Endothelial cell of umbilical vein (primary cell): ENCODE data around the gene RNF214. TPM values are rescaled to one million over a fixed set of nuclear protein-coding genes. Genes with fewer than 3 reads are reported as not detected.

ENCODE experiments used
- BruUV-seq: library from RNA; stranded (reverse); fragments of 400-500 nt; replicated peaks from 2 replicates; lab custom pipeline; 2021; lab: Mats Ljungman, UMichigan
- CTCF ChIA-PET: fragments of 300-600, 350-600 bp; sonication (Branson Sonifier 250); formaldehyde crosslinking; loops from one replicate; lab custom pipeline; 2021; ENCODE audit warnings: antibody characterized with exemption, inconsistent platforms; lab: Charles Lee
- POLR2A ChIA-PET: fragments of 300-600, 350-600 bp; sonication (Branson Sonifier 250); formaldehyde crosslinking; loops from one replicate; lab custom pipeline; 2021; ENCODE audit warnings: antibody characterized with exemption, inconsistent platforms; lab: Charles Lee
- DNase-seq: peaks from one replicate; pipeline ENCODE4 v3.0.0-alpha.2; 2011; ENCODE audit warnings: low read depth, low spot score
- FAIRE-seq: peaks from 2 replicates; lab custom pipeline; 2011; peaks lifted over from hg19 to GRCh38; lab: Jason Lieb, UNC
- H2AFZ ChIP-seq: 2 replicates; pipeline ENCODE4 v1.6.0; 2012; ENCODE audit warnings: low read depth, low read length, control low read depth, inconsistent platforms
- H3K27ac ChIP-seq: 2 replicates; pipeline ENCODE4 v1.5.1; 2011; ENCODE audit warnings: low read depth, mild to moderate bottlenecking, control low read depth, low read length, moderate library complexity; ENCODE audit not compliant: insufficient read depth
- H3K27me3 ChIP-seq, 2 experiments: 2 replicates each; pipeline versions ENCODE4 v1.6.0 to v1.6.1; 2011; ENCODE audit warnings: low read length in 2 of 2, mixed read lengths in 1 of 2; ENCODE audit not compliant: control insufficient read depth in 2 of 2, insufficient read depth in 2 of 2
- H3K36me3 ChIP-seq, 2 experiments: 2 replicates in 1 of 2; 3 replicates in 1 of 2; pipeline ENCODE4 v1.5.1; 2011; ENCODE audit warnings: low read length in 2 of 2, mild to moderate bottlenecking in 1 of 2, moderate library complexity in 1 of 2; ENCODE audit not compliant: control insufficient read depth in 2 of 2, insufficient read depth in 2 of 2; ENCODE audit errors: extremely low read depth in 1 of 2
- H3K4me1 ChIP-seq: 3 replicates; pipeline ENCODE4 v1.5.1; 2011; ENCODE audit warnings: mild to moderate bottlenecking, low read length; ENCODE audit not compliant: control insufficient read depth, insufficient read depth; ENCODE audit errors: extremely low read depth
- H3K4me2 ChIP-seq: 2 replicates; pipeline ENCODE4 v1.6.1; 2011; ENCODE audit warnings: low read length, control low read depth, mixed read lengths; ENCODE audit not compliant: insufficient read depth
- H3K4me3 ChIP-seq, 3 experiments: fragments of 200-600 bp in 1 of 3; sonication (generic), shearing (Covaris generic) in 1 of 3; replicated peaks in 1 of 3; 2 replicates each; pipeline ENCODE4 v1.5.1; 2011 to 2016; ENCODE audit warnings: control low read depth in 3 of 3, low read length in 3 of 3, mild to moderate bottlenecking in 2 of 3, inconsistent platforms in 1 of 3, low read depth in 1 of 3, moderate library complexity in 1 of 3; ENCODE audit not compliant: insufficient read depth in 1 of 3
- H3K79me2 ChIP-seq: 2 replicates; pipeline ENCODE4 v1.6.0; 2012; ENCODE audit warnings: low read length, inconsistent platforms; ENCODE audit not compliant: control insufficient read depth, insufficient read depth
- H3K9ac ChIP-seq: replicated peaks from 2 replicates; pipeline ENCODE3; 2011; ENCODE audit warnings: low read length, control low read depth; ENCODE audit not compliant: insufficient read depth; ENCODE audit errors: extremely low read depth
- H3K9me1 ChIP-seq: replicated peaks from 3 replicates; pipeline ENCODE4 v1.6.0; 2011; ENCODE audit warnings: mild to moderate bottlenecking, low read length; ENCODE audit not compliant: control insufficient read depth, insufficient read depth; ENCODE audit errors: extremely low read depth
- H3K9me3 ChIP-seq: replicated peaks from 2 replicates; pipeline ENCODE4 v1.5.1; 2012; ENCODE audit warnings: low read length, inconsistent platforms; ENCODE audit not compliant: control insufficient read depth, insufficient read depth
- H4K20me1 ChIP-seq: replicated peaks from 2 replicates; pipeline ENCODE3; 2011; ENCODE audit warnings: mild to moderate bottlenecking, low read length; ENCODE audit not compliant: control insufficient read depth, insufficient read depth; ENCODE audit errors: extremely low read depth
- EZH2 ChIP-seq: IDR thresholded peaks from 2 replicates; pipeline ENCODE4 v1.6.1; 2012; ENCODE audit warnings: borderline replicate concordance, low read depth, mild to moderate bottlenecking, moderate library complexity, low read length, inconsistent platforms; ENCODE audit not compliant: severe bottlenecking
- FOS ChIP-seq: IDR thresholded peaks from 2 replicates; pipeline ENCODE4 v1.6.1; 2011; ENCODE audit warnings: mild to moderate bottlenecking, low read length, moderate library complexity, borderline replicate concordance; ENCODE audit not compliant: insufficient read depth
- GATA2 ChIP-seq: IDR thresholded peaks from 2 replicates; pipeline ENCODE4 v1.7.0; 2011; ENCODE audit warnings: low read depth, mild to moderate bottlenecking, moderate library complexity, mixed read lengths, low read length; ENCODE audit not compliant: insufficient read length, insufficient read depth
- MAX ChIP-seq: IDR thresholded peaks from 2 replicates; pipeline ENCODE4 v1.6.1; 2011; ENCODE audit not compliant: insufficient read depth, insufficient read length
- MYC ChIP-seq: IDR thresholded peaks from one replicate; pipeline ENCODE4 v1.6.1; 2011; ENCODE audit warnings: mild to moderate bottlenecking, low read depth, low read length
- POLR2A ChIP-seq: IDR thresholded peaks from 2 replicates; pipeline ENCODE4 v1.6.1; 2012; ENCODE audit warnings: low read depth, mild to moderate bottlenecking, control low read depth, low read length
- POLR2AphosphoS5 ChIP-seq: IDR thresholded peaks from 2 replicates; pipeline ENCODE4 v1.6.1; 2012; ENCODE audit warnings: low read depth, mild to moderate bottlenecking, control low read depth, low read length, moderate library complexity; ENCODE audit not compliant: insufficient read depth
- dilution Hi-C: fragments of 300-500 bp; cut with MboI; formaldehyde crosslinking; loops from one replicate; pipeline ENCODE4 v1.15.0; 2019; ENCODE audit warnings: low sequenced_read_pairs; ENCODE audit not compliant: extremely low pct_ligation_motif_present
- intact Hi-C: fragments of 100-400 bp; cut with micrococcal nuclease; formaldehyde crosslinking; loops from one replicate; pipeline ENCODE4 v1.10.0; 2022
- polyA plus RNA-seq, 4 experiments: library from polyadenylated mRNA; depleted of rRNA in 3 of 4; stranded (reverse) in 3 of 4; unstranded in 1 of 4; fragments of >200 nt; gene quantifications; 2 replicates each; pipeline versions ENCODE4 v1.2.1 to v1.2.3, GENCODE V29; 2011 to 2012; ENCODE audit warnings: missing spikeins in 1 of 4
- total RNA-seq: library from RNA; stranded (reverse); gene quantifications from 2 replicates; pipeline ENCODE4 v1.2.3, GENCODE V29; 2021
- TF ChIP-seq, protein P1 (sequence below), 2 donors: IDR thresholded peaks; 1 replicate in 1 of 2; 2 replicates in 1 of 2; pipeline ENCODE4 v1.5.1; 2011; ENCODE audit warnings: low read length in 2 of 2, mild to moderate bottlenecking in 2 of 2, moderate library complexity in 2 of 2, control low read depth in 1 of 2, inconsistent platforms in 1 of 2, low read depth in 1 of 2; ENCODE audit not compliant: insufficient read depth in 1 of 2; ENCODE audit errors: extremely low read depth in 1 of 2

Gene RNF214
- total and polyA plus RNA-seq, 2 donors (not counting 3 experiments of a cell fraction or from before 2014, with no cell fraction given), result 24.3 to 28.2 TPM

DNA sequence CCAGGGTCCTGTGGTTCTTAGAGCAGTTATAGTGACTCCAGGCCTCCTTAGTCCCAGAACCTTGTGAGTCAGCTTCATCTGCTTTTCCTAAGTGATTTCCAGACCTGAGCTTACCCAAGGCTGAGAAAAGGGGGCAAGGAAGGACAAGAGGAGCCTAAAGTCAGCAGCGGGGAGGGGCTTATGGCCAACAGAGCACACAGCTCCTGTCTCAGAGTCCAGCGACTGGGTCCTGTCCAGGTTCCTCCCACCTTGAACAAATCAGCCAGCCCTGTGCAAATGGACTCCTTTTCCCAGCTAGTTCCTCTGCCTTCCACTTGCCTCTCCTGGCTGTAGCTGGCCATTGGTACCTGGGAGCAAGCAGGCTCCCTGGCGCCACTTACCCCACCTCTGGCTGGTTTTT, 72.7 kb downstream of the RNF214 start:
- Histone ChIP-seq H3K4me1 (no peaks in the 10 kb centered on the region), H3K9ac (no peak overlapping the region), H4K20me1 (no peaks in the 10 kb centered on the region), H3K79me2 (no peaks in the 10 kb centered on the region), H3K4me2 (no peak overlapping the region), H3K4me3 (no peak overlapping the region), H3K9me3 (no peaks in the 10 kb centered on the region), H3K27me3 (no peaks in the 10 kb centered on the region), H3K36me3 (peaks cover 0 to 2% of the 10 kb centered on the region in 2 experiments), H3K27ac (no peak overlapping the region), H3K9me1 (no peaks in the 10 kb centered on the region), H2AFZ (no peak overlapping the region)
- ChIA-PET POLR2A (no interaction called here), CTCF (interaction anchor here (1.0 kb wide), 1 partner anchor 10 kb away, joined by 3 read pairs; the partner anchor contains the start of gene BACE1)
- DNase-seq (no peak), FAIRE-seq (no peak)
- dilution Hi-C loops (no loop called here), intact Hi-C loops (no loop called here)
- no TSS peak for BruUV-seq
- TF ChIP-seq MYC (no peak), POLR2AphosphoS5 (no peak), MAX (no peak), POLR2A (no peak), FOS (no peak)
- TF ChIP-seq, protein P1, sequence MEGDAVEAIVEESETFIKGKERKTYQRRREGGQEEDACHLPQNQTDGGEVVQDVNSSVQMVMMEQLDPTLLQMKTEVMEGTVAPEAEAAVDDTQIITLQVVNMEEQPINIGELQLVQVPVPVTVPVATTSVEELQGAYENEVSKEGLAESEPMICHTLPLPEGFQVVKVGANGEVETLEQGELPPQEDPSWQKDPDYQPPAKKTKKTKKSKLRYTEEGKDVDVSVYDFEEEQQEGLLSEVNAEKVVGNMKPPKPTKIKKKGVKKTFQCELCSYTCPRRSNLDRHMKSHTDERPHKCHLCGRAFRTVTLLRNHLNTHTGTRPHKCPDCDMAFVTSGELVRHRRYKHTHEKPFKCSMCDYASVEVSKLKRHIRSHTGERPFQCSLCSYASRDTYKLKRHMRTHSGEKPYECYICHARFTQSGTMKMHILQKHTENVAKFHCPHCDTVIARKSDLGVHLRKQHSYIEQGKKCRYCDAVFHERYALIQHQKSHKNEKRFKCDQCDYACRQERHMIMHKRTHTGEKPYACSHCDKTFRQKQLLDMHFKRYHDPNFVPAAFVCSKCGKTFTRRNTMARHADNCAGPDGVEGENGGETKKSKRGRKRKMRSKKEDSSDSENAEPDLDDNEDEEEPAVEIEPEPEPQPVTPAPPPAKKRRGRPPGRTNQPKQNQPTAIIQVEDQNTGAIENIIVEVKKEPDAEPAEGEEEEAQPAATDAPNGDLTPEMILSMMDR (IDR thresholded peaks at IDR 0.05; ENCODE audit: extremely low read depth in 1 of 2, insufficient read depth in 1 of 2, low read depth in 1 of 2, low read length in 2 of 2), result no peak

GRCh38 chr11:117309310-117309709, 76.8 kb downstream of the RNF214 start:
- POLR2A ChIA-PET, result no interaction called here
- FAIRE-seq, result no peak
- H2AFZ ChIP-seq, result no peak overlapping the region

More at GRCh38 chr11:117309310-117309709, 76.8 kb downstream of the RNF214 start:
- DNase-seq, result no peak
- Histone ChIP-seq H3K4me3 (no peak overlapping the region), H3K79me2 (peaks cover under 1% of the 10 kb centered on the region), H3K9me1 (no peaks in the 10 kb centered on the region), H3K27ac (no peak overlapping the region), H3K36me3 (peaks cover 0 to 2% of the 10 kb centered on the region in 2 experiments), H3K4me1 (no peaks in the 10 kb centered on the region), H3K9ac (no peak overlapping the region), H3K9me3 (no peaks in the 10 kb centered on the region), H3K4me2 (no peak overlapping the region), H4K20me1 (no peaks in the 10 kb centered on the region), H3K27me3 (no peaks in the 10 kb centered on the region)
- TF ChIP-seq MAX, result no peak
- TF ChIP-seq EZH2, result no peak
- no peak for TF ChIP-seq GATA2
- TF ChIP-seq, protein P1 (IDR thresholded peaks at IDR 0.05; ENCODE audit: extremely low read depth in 1 of 2, insufficient read depth in 1 of 2, low read depth in 1 of 2, low read length in 2 of 2), result no peak
- no peak for TF ChIP-seq POLR2A
- TF ChIP-seq POLR2AphosphoS5, result no peak
- dilution Hi-C loops, result no loop called here
- intact Hi-C loops, result no loop called here
- no TSS peak for BruUV-seq
- CTCF ChIA-PET, result interaction anchor here (1.1 kb wide), 1 partner anchor 13 kb away, joined by 3 read pairs; no protein-coding TSS in a partner anchor
